SW 1271 (cell line): Measurements from ENCODE around the gene AMPH.

Experiments
- DNase-seq, 2 experiments: peaks; one replicate each; lab custom pipeline; 2025; lab: John Stamatoyannopoulos, UW

The AMPH gene

GRCh38 chr7:38542156-38542555, 89.0 kb downstream of the AMPH start:
- no peak for DNase-seq

GRCh38 chr7:38541440-38541839, 89.7 kb downstream of the AMPH start:
- no peak for DNase-seq

- no peak for DNase-seq
Observed at GRCh38 chr7:38539477-38540081, 91.6 kb downstream of the AMPH start.

- no peak for DNase-seq
Observed at GRCh38 chr7:38535073-38535472, 96.1 kb downstream of the AMPH start.

GRCh38 chr7:38525857-38526256, 105.3 kb downstream of the AMPH start:
- no peak for DNase-seq

- DNase-seq, result no peak
Observed at GRCh38 chr7:38524786-38525185, 106.4 kb downstream of the AMPH start.

GRCh38 chr7:38520741-38521140, 110.4 kb downstream of the AMPH start:
- DNase-seq, result no peak

- no peak for DNase-seq
Observed at GRCh38 chr7:38518541-38518940, 112.6 kb downstream of the AMPH start.

GRCh38 chr7:38512704-38513103, 118.5 kb downstream of the AMPH start:
- no peak for DNase-seq

GRCh38 chr7:38512291-38512690, 118.9 kb downstream of the AMPH start:
- no peak for DNase-seq

GRCh38 chr7:38507384-38507783, 123.8 kb downstream of the AMPH start:
- no peak for DNase-seq

GRCh38 chr7:38506756-38507155, 124.4 kb downstream of the AMPH start:
- no peak for DNase-seq

GRCh38 chr7:38506004-38506403, 125.2 kb downstream of the AMPH start:
- no peak for DNase-seq

- no peak for DNase-seq
Observed at GRCh38 chr7:38504684-38505083, 126.5 kb downstream of the AMPH start.

- no peak for DNase-seq
Observed at GRCh38 chr7:38502848-38503247, 128.3 kb downstream of the AMPH start.

GRCh38 chr7:38502289-38502688, 128.9 kb downstream of the AMPH start:
- no peak for DNase-seq

- DNase-seq, result no peak
Observed at GRCh38 chr7:38492010-38492409, 139.2 kb downstream of the AMPH start.

- no peak for DNase-seq
Observed at GRCh38 chr7:38482521-38482920, 148.7 kb downstream of the AMPH start.

- no peak for DNase-seq
Observed at GRCh38 chr7:38481401-38481800, 149.8 kb downstream of the AMPH start.

GRCh38 chr7:38478404-38478803, 152.8 kb downstream of the AMPH start:
- no peak for DNase-seq

- DNase-seq, result no peak
Observed at GRCh38 chr7:38477333-38477732, 153.8 kb downstream of the AMPH start.

GRCh38 chr7:38476764-38477163, 154.4 kb downstream of the AMPH start:
- DNase-seq, result no peak

- no peak for DNase-seq
Observed at GRCh38 chr7:38465956-38466355, 165.2 kb downstream of the AMPH start.
